Fibroblast of skin of left quadriceps (primary cell): ENCODE measurements around the gene FOXL2.

Source experiments
- DNase-seq, 2 experiments: peaks; one replicate each; pipeline ENCODE4 v3.0.0-alpha.2; 2013; ENCODE audit warnings: low read depth in 2 of 2

The FOXL2 gene

GRCh38 chr3:138946663-138947494 is at the start of gene FOXL2, which contains the start of gene FOXL2NB:
Gene FOXL2 (minus strand): TSS chr3:138947137. CDS start chr3:138946722, 415 bp downstream.
Gene FOXL2NB (plus strand): TSS chr3:138947217. CDS start chr3:138947365, 148 bp downstream.
- no peak for DNase-seq

- no peak for DNase-seq
These were observed 48.8 kb upstream of the FOXL2 start for GRCh38 chr3:138995706-138996105.

- no peak for DNase-seq
These were observed 40.2 kb upstream of the FOXL2 start for GRCh38 chr3:138987181-138987580.

GRCh38 chr3:138985932-138986331 is 39.0 kb upstream of the FOXL2 start:
- no peak for DNase-seq

- no peak for DNase-seq
These were observed 37.9 kb upstream of the FOXL2 start for GRCh38 chr3:138984816-138985215.

GRCh38 chr3:138976047-138976446 is 29.1 kb upstream of the FOXL2 start:
- DNase-seq = no peak

GRCh38 chr3:138975351-138975750 is 28.4 kb upstream of the FOXL2 start:
- no peak for DNase-seq

GRCh38 chr3:138974462-138974861 is 27.5 kb upstream of the FOXL2 start:
- DNase-seq = no peak

GRCh38 chr3:138972941-138973340 is 26.0 kb upstream of the FOXL2 start:
- DNase-seq = no peak

- no peak for DNase-seq
These were observed 24.9 kb upstream of the FOXL2 start for GRCh38 chr3:138971766-138972320.

GRCh38 chr3:138964923-138965322 is 18.0 kb upstream of the FOXL2 start:
- no peak for DNase-seq

GRCh38 chr3:138964264-138964663 is 17.3 kb upstream of the FOXL2 start:
- DNase-seq = no peak

- DNase-seq = no peak
These were observed 16.1 kb upstream of the FOXL2 start for GRCh38 chr3:138962854-138963560.

- no peak for DNase-seq
These were observed 13.5 kb upstream of the FOXL2 start for GRCh38 chr3:138960417-138960852.

- no peak for DNase-seq
These were observed 3.8 kb upstream of the FOXL2 start for GRCh38 chr3:138950701-138951100.

- no peak for DNase-seq
These were observed 3.2 kb upstream of the FOXL2 start for GRCh38 chr3:138950006-138950644.

GRCh38 chr3:138949445-138950005 is 2.6 kb upstream of the FOXL2 start:
- DNase-seq = no peak

GRCh38 chr3:138949002-138949418 is 2.1 kb upstream of the FOXL2 start:
- no peak for DNase-seq

- DNase-seq = no peak
These were observed 1.5 kb upstream of the FOXL2 start for GRCh38 chr3:138948371-138949001.

- no peak for DNase-seq
These were observed 671 bp upstream of the FOXL2 start for GRCh38 chr3:138947495-138948121.
